AG20443 (cell line): Measurements from ENCODE around the gene ZFP36L2.
"Not testable (repeated sequence)": the region's sequence is repeated elsewhere in the genome, so short reads cannot be mapped to it uniquely, and the experiment has no call there.

Experiments
- DNase-seq: peaks from one replicate; pipeline ENCODE4 v3.0.0; 2012; ENCODE audit warnings: low spot score, mixed read lengths

The ZFP36L2 gene

GRCh38 chr2:43207553-43208300, 18.7 kb downstream of the ZFP36L2 start:
- no peak for DNase-seq

DNA sequence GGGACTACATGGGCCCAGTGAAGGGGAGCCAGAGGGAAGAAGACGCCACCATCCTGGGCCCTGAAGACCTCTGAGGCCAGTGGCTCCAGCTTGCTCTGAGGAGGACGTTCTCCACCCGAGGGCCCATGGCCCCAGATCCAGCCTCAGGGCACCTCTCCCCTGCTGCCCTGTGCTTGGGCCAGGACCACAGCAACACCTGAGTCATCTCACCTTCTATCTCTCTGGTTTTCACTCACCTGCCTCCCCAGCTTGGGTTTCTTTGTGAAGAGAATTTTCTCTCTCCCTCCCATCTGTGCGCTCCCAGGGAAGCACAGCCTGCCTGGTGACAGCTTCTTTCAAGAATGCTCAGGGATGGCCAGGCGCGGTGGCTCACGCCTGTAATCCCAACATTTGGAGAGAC, 19.8 kb downstream of the ZFP36L2 start:
- DNase-seq: no peak

GRCh38 chr2:43203373-43203772, 23.0 kb downstream of the ZFP36L2 start:
- DNase-seq: no peak

GRCh38 chr2:43202289-43202688, 24.1 kb downstream of the ZFP36L2 start:
- DNase-seq: no peak

DNA sequence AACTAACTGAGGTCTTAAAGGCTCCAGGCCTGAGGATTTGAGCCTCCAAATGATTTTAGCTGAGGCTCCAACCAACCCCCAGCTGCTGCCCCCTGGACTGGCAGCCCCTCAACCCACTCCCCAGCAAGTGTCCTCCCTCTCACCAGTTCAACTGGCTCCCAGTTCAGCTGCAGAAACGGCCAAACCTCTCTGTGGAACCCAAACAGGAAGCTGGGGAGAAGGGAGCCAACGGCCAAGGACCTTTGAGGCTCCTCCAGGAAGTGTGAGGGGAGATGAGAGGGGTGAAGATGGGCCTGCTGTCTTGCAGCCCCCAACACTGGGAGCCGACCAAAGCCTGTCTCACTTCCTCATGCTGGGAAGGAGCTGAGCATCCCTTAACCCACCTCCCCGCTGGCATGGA, 24.9 kb downstream of the ZFP36L2 start:
- DNase-seq: no peak

GRCh38 chr2:43201016-43201415, 25.4 kb downstream of the ZFP36L2 start:
- DNase-seq: no peak

- no peak for DNase-seq
Measured at GRCh38 chr2:43199492-43200488, 26.6 kb downstream of the ZFP36L2 start.

GRCh38 chr2:43198263-43198662, 28.1 kb downstream of the ZFP36L2 start:
- DNase-seq: no peak

DNA sequence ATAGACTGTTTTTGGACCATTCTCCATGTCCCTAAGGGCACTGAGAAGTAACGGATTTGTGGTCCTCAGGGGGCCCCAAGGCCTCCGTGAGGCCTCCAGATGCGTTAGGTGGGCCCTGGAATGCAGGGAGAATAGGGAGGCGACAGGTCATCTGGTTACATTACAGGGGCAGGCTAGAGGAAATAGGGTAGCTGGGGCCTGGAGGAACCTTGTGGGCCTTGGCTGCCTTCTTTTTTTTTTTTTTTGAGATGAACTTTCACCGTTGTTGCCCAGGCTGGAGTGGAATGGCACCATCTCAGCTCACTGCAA, 28.9 kb downstream of the ZFP36L2 start:
- no peak for DNase-seq

- no peak for DNase-seq
Measured at GRCh38 chr2:43196768-43197587, 29.4 kb downstream of the ZFP36L2 start.

GRCh38 chr2:43194121-43194869, 32.1 kb downstream of the ZFP36L2 start:
- DNase-seq: no peak

DNA sequence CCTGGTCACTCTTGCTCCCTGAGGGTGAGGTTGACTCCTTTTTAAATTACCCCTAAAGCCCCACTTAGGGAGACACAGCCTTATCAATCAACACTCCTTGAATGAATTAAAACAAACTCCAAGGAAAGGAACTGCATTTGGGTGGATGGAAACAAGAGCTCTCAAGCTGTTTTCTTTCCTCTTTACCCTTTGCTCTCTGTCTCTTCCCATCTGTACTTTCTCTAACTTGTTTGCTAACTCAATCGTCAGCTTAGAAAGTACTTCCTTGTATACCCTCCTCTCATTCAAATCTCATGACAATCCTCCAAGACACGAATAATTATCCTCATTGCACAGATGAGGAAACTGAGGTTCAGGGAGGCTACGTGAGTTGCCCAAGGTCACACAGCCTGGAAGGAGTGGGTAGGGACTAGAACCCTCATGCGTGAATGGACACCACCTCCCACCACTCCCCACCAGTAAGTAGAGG, 32.7 kb downstream of the ZFP36L2 start:
- DNase-seq: no peak

DNA sequence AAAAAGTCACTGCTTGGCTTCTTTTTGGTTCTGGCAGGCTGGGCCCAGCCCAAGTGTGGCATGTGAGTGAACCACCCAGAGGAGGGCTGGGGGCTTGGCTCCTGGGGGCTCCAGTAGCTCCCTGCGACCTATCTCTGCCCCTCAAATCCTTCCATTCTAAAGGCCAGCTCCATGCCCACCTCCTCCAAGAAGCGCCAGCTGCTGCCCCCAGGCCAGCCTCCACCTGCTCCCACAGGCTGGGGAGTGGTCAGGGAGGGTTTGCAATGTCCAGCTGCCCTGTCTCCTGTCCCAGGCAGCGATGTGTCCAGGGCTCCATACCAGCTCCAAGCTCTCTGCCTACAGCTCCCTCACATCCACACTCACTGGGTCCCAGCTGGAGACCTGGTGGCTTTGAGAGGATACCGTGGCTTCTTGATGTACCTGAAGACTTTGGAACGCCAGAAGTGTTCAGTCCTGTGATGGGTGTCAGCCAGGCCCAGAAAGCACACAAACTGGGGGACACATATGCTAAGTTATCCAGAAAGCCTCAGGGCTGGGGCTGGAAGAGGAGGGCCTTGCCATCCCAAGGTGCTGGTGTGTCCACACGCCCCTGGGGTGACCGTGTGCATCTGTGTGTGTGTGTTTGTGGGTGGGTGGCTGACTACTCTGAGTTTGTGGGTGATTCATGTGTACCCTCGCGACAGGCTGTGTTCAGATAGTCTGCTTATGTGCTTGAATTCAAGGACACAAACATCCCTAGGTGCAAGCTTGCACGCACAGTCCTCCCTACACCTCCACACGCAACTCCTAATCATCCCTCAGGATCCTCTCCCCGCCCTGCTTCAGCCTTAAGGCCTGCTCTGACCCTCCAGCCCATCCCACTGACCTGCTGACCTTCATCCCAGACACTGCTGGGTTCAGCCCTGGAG, 33.4 kb downstream of the ZFP36L2 start:
- DNase-seq: no peak

GRCh38 chr2:43191947-43192516, 34.4 kb downstream of the ZFP36L2 start:
- DNase-seq: no peak

GRCh38 chr2:43190311-43191052, 35.9 kb downstream of the ZFP36L2 start:
- DNase-seq: no peak

DNA sequence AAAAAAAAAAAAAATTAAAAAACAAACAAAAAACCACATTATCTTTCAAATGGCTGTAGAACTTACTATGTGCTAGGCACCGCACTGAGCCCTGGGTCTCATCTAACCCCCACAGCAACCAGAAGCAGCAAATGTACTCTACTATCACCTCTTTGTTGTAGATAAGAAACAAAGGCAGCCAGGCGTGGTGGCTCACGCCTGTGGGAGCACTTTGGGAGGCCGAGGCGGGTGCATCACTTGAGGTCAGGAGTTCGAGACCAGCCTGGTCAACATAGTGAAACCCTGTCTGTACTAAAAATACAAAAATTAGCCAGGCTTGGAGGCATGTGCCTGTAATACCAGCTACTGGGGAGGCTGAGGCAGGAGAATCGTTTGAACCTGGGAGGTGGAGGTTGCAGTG, 36.5 kb downstream of the ZFP36L2 start:
- not testable (repeated sequence) for DNase-seq

DNA sequence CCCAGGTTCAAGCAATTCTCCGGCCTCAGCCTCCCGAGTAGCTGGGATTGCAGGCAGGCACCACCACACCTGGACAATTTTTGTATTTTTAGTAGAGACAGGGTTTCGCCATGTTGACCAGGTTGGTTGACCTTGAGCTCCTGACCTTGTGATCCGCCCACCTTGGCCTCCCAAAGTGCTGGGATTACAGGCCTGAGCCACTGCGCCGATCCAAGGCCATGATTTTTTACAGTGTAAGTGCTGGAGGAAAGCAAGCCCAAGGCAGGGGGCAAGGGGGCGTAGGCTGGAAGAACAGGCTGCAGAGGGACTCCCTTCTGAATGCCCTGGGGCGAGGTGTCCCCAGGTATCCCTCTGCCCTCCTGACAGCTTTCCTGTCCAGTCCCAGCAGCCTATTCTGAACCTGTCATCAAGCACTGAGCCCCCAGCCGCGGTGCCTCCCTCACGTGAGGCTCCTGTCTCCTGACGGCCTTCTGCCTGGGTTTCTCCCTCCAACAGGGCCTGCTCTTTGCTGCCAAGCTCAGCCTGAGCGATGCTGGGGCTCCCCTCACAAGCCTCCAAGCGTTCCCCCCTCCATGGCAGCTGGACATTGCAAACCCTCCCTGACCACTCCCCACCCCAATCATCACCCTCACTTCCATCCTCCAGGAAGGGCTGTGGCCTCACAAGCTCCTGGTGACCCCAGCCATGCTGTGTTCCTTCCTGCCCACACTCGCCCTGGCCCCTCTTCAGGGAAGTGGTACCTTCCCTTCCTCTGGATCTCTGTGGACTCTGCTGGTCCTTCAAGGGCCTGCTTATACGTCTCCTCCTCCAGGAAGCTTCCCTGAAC, 37.6 kb downstream of the ZFP36L2 start:
- no peak for DNase-seq

DNA sequence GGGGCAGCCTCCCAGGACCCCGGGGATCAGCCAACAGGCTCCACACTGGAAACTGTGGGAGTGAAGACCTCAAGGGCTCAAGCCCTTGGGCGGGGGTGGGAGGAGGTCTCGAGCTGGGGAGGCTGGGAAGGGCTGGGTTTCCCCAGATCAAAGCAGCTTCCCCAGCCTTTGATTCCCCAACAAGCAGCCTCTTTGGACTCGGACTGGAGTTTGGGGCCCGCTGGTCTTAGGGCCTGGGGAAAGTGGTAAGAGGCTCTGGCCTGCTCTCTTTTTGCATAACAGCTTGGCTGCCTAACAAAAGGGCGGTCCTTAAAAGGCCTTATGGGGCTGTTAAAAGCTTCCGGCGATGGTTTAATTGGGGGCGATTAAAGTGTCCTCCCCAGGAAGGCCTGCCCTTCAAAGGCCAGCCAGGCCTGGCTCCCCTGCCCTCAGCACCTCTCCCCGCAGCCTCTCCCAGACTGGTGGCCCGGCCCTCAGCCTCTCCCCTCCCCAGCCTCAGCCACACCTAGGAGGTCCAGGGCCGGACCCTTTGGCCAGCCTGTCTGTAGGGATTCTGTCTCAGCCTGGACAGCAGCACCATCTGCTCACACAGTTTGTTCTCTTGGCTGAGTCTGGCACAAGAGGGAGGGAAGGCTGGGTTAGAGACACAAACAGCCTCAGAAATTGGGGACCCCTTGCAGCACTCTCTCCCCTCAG, 39.6 kb downstream of the ZFP36L2 start:
- no peak for DNase-seq
